ENCODE results near the gene SH3PXD2B. TPM values are rescaled to one million over a fixed set of nuclear protein-coding genes. Genes with fewer than 3 reads are reported as not detected.

SH3PXD2B gene
- total RNA-seq, 1 donor from 2014 or later: 74.1 TPM

DNA sequence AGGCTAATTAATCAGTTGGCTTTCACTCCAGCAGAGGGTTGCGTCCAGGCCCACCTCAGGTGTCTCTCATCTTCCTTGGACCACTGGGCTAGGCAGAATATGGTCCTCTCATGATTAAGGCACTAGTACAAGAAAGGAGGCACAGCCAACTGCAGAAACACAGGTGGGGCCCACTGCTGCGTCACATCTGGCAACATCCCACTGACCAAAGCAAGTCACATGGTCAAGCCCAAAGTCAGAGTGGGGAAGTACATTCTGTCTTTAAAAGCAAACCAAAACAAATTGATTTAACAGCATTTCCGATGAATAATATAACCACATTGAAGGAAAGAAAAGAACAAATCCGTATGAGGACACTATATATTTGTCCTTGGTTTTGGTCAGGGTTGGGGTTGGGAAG, 142.7 kb downstream of the SH3PXD2B start:
- H3K36me3 Mint-ChIP-seq (ENCODE audit: low read depth, unreplicated experiment): no peaks in the 10 kb centered on the region
- H3K4me3 Mint-ChIP-seq (ENCODE audit: unreplicated experiment): no peak overlapping the region
- H3K27me3 Mint-ChIP-seq (ENCODE audit: unreplicated experiment): peaks cover 4% of the 10 kb centered on the region
- no peak for DNase-seq (ENCODE audit: low spot score)
- no peaks in the 10 kb centered on the region for H3K4me1 Mint-ChIP-seq (ENCODE audit: unreplicated experiment)
- H3K27ac Mint-ChIP-seq (ENCODE audit: unreplicated experiment): no peak overlapping the region
- no peaks in the 10 kb centered on the region for H3K9me3 Mint-ChIP-seq (ENCODE audit: unreplicated experiment)
- TF ChIP-seq CTCF (IDR thresholded peaks at IDR 0.05; ENCODE audit: unreplicated experiment): no peak

GRCh38 chr5:172311026-172311425, 143.3 kb downstream of the SH3PXD2B start:
- H3K4me1 Mint-ChIP-seq (ENCODE audit: unreplicated experiment): no peaks in the 10 kb centered on the region
- H3K36me3 Mint-ChIP-seq (ENCODE audit: low read depth, unreplicated experiment): no peaks in the 10 kb centered on the region
- H3K27me3 Mint-ChIP-seq (ENCODE audit: unreplicated experiment): peaks cover 4% of the 10 kb centered on the region
- H3K9me3 Mint-ChIP-seq (ENCODE audit: unreplicated experiment): no peaks in the 10 kb centered on the region
- no peak for DNase-seq (ENCODE audit: low spot score)
- no peak overlapping the region for H3K27ac Mint-ChIP-seq (ENCODE audit: unreplicated experiment)
- no peak for TF ChIP-seq CTCF (IDR thresholded peaks at IDR 0.05; ENCODE audit: unreplicated experiment)
- H3K4me3 Mint-ChIP-seq (ENCODE audit: unreplicated experiment): no peak overlapping the region

DNA sequence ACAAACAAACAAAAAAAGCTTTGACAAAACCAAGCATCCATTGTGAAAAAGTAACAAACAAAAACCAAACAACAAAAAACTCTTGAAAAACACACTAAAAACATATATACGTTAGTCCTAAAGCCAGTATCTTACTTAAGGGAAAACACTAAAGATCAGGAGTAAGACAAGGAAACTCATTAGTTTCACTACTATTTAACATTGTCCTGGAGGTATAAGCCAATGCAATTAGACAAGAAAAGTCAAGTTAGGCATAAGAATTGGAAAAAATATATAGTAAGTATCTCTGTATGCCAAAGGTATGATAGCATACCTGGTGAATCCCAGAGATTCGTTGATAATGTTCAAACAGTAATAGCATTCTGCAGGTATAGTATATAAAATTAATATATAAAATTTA, 148.9 kb downstream of the SH3PXD2B start:
- no peaks in the 10 kb centered on the region for H3K4me1 Mint-ChIP-seq (ENCODE audit: unreplicated experiment)

DNA sequence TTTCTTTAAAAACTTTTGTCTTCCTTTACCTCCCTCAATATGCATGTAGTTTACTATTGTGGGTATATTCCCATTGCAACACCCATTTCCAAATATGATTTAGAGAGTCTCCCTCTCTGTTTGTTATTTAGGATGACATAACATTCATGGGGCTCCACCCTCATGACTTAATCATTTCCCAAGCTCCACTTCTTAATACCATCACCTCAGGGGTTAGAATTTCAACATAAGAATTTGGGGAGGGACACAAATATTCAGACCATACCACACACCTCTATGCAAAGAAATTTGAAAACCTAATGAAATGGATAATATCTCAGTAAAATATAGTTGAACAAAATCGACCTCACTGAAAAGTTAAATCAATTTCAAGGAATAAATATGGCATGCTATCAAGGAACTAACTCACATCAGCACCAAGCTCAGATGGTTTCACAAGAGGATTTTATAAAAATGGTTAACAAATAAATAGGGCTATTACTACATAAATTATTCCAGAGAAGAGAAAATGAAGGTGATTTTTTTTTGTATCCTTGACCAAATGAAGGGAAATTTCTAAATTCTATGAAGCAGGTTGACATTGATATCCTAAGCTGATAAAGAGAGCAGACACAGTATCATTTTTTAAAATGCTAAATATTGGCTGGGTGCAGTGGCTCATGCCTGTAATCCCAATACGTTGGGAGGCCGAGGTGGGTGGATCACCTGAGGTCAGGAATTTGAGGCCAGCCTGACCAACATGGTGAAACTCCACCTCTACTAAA, 150.6 kb downstream of the SH3PXD2B start:
- no peak for TF ChIP-seq CTCF (IDR thresholded peaks at IDR 0.05; ENCODE audit: unreplicated experiment)
- Mint-ChIP-seq H3K27me3 (ENCODE audit: unreplicated experiment) (peaks cover 2% of the 10 kb centered on the region), H3K9me3 (ENCODE audit: unreplicated experiment) (no peaks in the 10 kb centered on the region), H3K36me3 (ENCODE audit: low read depth, unreplicated experiment) (no peaks in the 10 kb centered on the region), H3K4me1 (ENCODE audit: unreplicated experiment) (no peaks in the 10 kb centered on the region), H3K4me3 (ENCODE audit: unreplicated experiment) (no peak overlapping the region), H3K27ac (ENCODE audit: unreplicated experiment) (no peak overlapping the region)
- DNase-seq (ENCODE audit: low spot score): no peak

More for the DNA sequence above, 148.9 kb downstream of the SH3PXD2B start:
- Mint-ChIP-seq H3K27ac (ENCODE audit: unreplicated experiment) (no peak overlapping the region), H3K36me3 (ENCODE audit: low read depth, unreplicated experiment) (no peaks in the 10 kb centered on the region), H3K9me3 (ENCODE audit: unreplicated experiment) (no peaks in the 10 kb centered on the region), H3K4me3 (ENCODE audit: unreplicated experiment) (no peak overlapping the region), H3K27me3 (ENCODE audit: unreplicated experiment) (peaks cover 2% of the 10 kb centered on the region)
- TF ChIP-seq CTCF (IDR thresholded peaks at IDR 0.05; ENCODE audit: unreplicated experiment): no peak
- no peak for DNase-seq (ENCODE audit: low spot score)

DNA sequence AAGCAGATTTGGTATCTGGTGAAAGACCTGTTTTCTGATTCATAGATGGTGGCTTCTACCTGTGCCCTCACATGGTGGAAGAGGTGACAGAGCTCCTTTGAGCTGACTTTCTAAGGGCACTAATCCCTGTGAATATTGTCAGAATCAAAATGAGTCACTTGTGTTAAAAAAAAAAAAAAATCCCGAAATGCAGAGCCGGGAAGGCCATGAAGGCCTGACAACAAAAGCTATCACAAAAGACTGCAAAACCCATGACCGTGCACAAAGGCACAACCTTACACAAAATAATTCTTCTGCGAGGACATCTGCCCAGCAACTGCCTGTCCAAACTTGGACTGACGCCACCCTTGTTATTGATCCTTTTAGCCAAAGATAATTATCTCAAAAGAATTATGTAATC, 151.2 kb downstream of the SH3PXD2B start:
- Mint-ChIP-seq H3K9me3 (ENCODE audit: unreplicated experiment) (no peaks in the 10 kb centered on the region), H3K36me3 (ENCODE audit: low read depth, unreplicated experiment) (no peaks in the 10 kb centered on the region), H3K4me1 (ENCODE audit: unreplicated experiment) (no peaks in the 10 kb centered on the region), H3K4me3 (ENCODE audit: unreplicated experiment) (no peak overlapping the region), H3K27ac (ENCODE audit: unreplicated experiment) (no peak overlapping the region), H3K27me3 (ENCODE audit: unreplicated experiment) (peaks cover 2% of the 10 kb centered on the region)
- no peak for DNase-seq (ENCODE audit: low spot score)
- TF ChIP-seq CTCF (IDR thresholded peaks at IDR 0.05; ENCODE audit: unreplicated experiment): no peak

Measured in endothelial cell (in vitro differentiated cells).